Endothelial cell of umbilical vein (primary cell): ENCODE data around the gene TMEM203.

Source experiments
- MYC ChIP-seq: IDR thresholded peaks from one replicate; pipeline ENCODE4 v1.6.1; 2011; ENCODE audit warnings: mild to moderate bottlenecking, low read depth, low read length
- POLR2A ChIP-seq: IDR thresholded peaks from 2 replicates; pipeline ENCODE4 v1.6.1; 2012; ENCODE audit warnings: low read depth, mild to moderate bottlenecking, control low read depth, low read length

DNA sequence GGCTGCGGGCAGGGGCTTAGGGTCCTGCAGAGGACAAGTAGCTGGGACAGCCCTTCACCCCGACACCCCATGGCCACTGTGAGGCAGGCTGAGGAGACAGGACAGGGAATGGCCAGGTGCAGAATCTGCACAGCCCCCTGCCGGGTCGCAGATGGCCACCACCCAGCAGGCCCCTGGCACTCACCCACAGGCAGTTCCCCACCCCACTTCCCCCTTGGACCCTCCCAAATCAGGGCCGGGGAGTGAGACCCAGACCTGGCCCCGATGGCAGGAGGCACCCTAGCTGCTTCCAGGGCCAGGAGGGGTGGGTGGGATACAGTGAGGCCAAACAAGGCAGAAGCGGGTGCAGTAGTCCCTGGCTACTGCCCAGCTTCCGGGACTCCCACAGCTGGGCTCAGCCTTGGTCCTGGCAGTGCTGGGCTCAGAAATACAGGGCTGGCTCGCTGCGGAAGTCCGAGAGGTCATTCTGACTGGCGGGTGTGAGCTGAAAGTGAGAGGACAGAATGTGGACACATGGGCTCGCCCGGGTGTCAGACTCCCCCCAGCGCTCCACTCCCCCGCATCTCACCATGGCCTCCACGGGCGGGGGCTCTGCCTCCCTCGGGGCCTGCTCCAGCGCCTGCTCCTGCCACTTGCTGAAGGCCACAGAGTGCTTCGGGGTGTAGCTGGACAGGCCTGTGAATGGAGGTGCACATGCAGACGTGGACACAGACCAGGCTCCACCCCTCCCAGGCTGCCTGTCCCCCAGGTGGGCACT lies 13.6 kb downstream of the TMEM203 start:
- TF ChIP-seq POLR2A = no peak
- TF ChIP-seq MYC = no peak
